Tibial nerve (tissue), 4 donors: ENCODE measurements around the gene ZNF341.

ENCODE experiments used
- EP300 ChIP-seq, 2 donors: sonication (generic); formaldehyde crosslinking; IDR thresholded peaks; one replicate each; pipeline ENCODE4 v1.6.1; 2017; ENCODE audit warnings: antibody characterized with exemption in 2 of 2, mild to moderate bottlenecking in 1 of 2
- POLR2A ChIP-seq, 2 donors: fragments of 450-650 bp; IDR thresholded peaks; one replicate each; pipeline ENCODE4 v1.6.1; 2017; ENCODE audit warnings: antibody characterized with exemption in 2 of 2, mild to moderate bottlenecking in 2 of 2, moderate library complexity in 2 of 2
- TF ChIP-seq, protein P1 (sequence below), 5 experiments: fragments of 200-600 bp in 3 of 5; fragments of 450-650 bp in 2 of 5; sonication (generic) in 3 of 5; IDR thresholded peaks; one replicate each; pipeline ENCODE4 v1.5.1; 2016 to 2019; ENCODE audit warnings: antibody characterized with exemption in 5 of 5, mild to moderate bottlenecking in 3 of 5, moderate library complexity in 2 of 5

DNA sequence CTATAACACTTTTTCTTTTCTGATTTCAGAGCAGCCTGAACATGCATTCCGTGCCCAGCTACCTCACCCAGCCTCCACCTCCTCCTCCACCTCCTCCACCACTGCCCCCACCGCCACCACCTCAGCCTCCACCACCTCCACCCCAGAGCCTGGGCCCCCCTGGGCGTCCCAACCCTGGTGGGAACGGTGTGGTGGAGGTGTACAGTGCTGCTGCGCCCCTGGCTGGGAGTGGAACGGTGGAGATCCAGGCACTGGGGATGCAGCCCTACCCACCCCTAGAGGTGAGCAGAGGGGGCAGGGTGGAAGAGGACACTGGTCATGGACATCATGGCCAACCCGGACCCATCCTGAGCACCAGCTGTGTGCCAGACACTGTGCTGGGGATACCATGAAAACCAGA is 21.3 kb downstream of the ZNF341 start:
- TF ChIP-seq POLR2A (IDR thresholded peaks at IDR 0.05) (no peak), EP300 (IDR thresholded peaks at IDR 0.05) (no peak)
- TF ChIP-seq, protein P1, sequence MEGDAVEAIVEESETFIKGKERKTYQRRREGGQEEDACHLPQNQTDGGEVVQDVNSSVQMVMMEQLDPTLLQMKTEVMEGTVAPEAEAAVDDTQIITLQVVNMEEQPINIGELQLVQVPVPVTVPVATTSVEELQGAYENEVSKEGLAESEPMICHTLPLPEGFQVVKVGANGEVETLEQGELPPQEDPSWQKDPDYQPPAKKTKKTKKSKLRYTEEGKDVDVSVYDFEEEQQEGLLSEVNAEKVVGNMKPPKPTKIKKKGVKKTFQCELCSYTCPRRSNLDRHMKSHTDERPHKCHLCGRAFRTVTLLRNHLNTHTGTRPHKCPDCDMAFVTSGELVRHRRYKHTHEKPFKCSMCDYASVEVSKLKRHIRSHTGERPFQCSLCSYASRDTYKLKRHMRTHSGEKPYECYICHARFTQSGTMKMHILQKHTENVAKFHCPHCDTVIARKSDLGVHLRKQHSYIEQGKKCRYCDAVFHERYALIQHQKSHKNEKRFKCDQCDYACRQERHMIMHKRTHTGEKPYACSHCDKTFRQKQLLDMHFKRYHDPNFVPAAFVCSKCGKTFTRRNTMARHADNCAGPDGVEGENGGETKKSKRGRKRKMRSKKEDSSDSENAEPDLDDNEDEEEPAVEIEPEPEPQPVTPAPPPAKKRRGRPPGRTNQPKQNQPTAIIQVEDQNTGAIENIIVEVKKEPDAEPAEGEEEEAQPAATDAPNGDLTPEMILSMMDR (IDR thresholded peaks at IDR 0.05), result no peak
